CD4-positive, CD25-positive, alpha-beta regulatory T cell (primary cell): ENCODE measurements around the gene TPP2. TPM values are rescaled to one million over a fixed set of nuclear protein-coding genes. Genes with fewer than 3 reads are reported as not detected.

Source experiments
- ATAC-seq, 2 donors: fragments of 150-1000 bp; cut with Tn5 transposase; one replicate each; pipeline ENCODE4 v1.10.0; 2021; ENCODE audit warnings: low read depth in 2 of 2, moderate number of reproducible peaks in 2 of 2, moderate library complexity in 1 of 2
- DNase-seq, 3 donors: peaks; one replicate each; pipeline versions ENCODE4 v3.0.0 to v3.0.0-alpha.2; 2012 to 2022; ENCODE audit warnings: mixed read lengths in 1 of 3
- H3K27ac ChIP-seq: one replicate; pipeline ENCODE4 v1.7.0; 2013; ENCODE audit warnings: mild to moderate bottlenecking, low read length; ENCODE audit not compliant: insufficient read depth, poor library complexity, severe bottlenecking
- H3K27me3 ChIP-seq: one replicate; pipeline ENCODE4 v1.7.0; 2013; ENCODE audit warnings: low read length; ENCODE audit not compliant: control insufficient read depth, insufficient read depth
- H3K36me3 ChIP-seq: one replicate; pipeline ENCODE4 v1.7.0; 2013; ENCODE audit warnings: mild to moderate bottlenecking, low read length, moderate library complexity; ENCODE audit not compliant: control insufficient read depth, insufficient read depth
- H3K4me1 ChIP-seq: 2 replicates; pipeline ENCODE4 v1.7.0; 2013; ENCODE audit warnings: mild to moderate bottlenecking, low read length; ENCODE audit not compliant: insufficient read depth, control insufficient read depth, poor library complexity, severe bottlenecking
- H3K4me3 ChIP-seq: one replicate; pipeline ENCODE4 v1.7.0; 2013; ENCODE audit warnings: low read depth, mild to moderate bottlenecking, low read length, moderate library complexity
- H3K9me3 ChIP-seq, 2 experiments: 1 replicate in 1 of 2; 2 replicates in 1 of 2; pipeline ENCODE4 v1.7.0; 2013; ENCODE audit warnings: low read length in 2 of 2, mild to moderate bottlenecking in 1 of 2, moderate library complexity in 1 of 2; ENCODE audit not compliant: control insufficient read depth in 2 of 2
- H3K27ac Mint-ChIP-seq, 3 donors: one replicate each; pipeline ENCODE4 v1.8.0; 2020 to 2022; ENCODE audit warnings: mild to moderate bottlenecking in 3 of 3, mixed read lengths in 3 of 3, moderate library complexity in 2 of 3
- H3K27me3 Mint-ChIP-seq: one replicate; pipeline ENCODE4 v1.8.0; 2022; ENCODE audit warnings: mild to moderate bottlenecking, mixed read lengths
- H3K36me3 Mint-ChIP-seq: one replicate; pipeline ENCODE4 v1.8.0; 2020; ENCODE audit warnings: mixed read lengths
- H3K4me1 Mint-ChIP-seq, 4 donors: one replicate each; pipeline ENCODE4 v1.8.0; 2020 to 2022; ENCODE audit warnings: mixed read lengths in 4 of 4, mild to moderate bottlenecking in 1 of 4
- H3K4me3 Mint-ChIP-seq, 4 donors: one replicate each; pipeline ENCODE4 v1.8.0; 2020 to 2022; ENCODE audit warnings: mild to moderate bottlenecking in 4 of 4, mixed read lengths in 4 of 4, moderate library complexity in 3 of 4
- H3K9me3 Mint-ChIP-seq, 7 donors: one replicate each; pipeline ENCODE4 v1.8.0; 2020 to 2022; ENCODE audit warnings: mixed read lengths in 7 of 7, mild to moderate bottlenecking in 3 of 7, moderate library complexity in 2 of 7
- polyA plus RNA-seq, 4 donors: library from polyadenylated mRNA; unstranded; fragments of 300-500 nt; fragmentation: Illumina TruSeq; gene quantifications; one replicate each; pipeline ENCODE4 v1.2.3, GENCODE V29; 2021
- total RNA-seq: library from RNA; stranded (reverse); gene quantifications from one replicate; pipeline ENCODE4 v1.2.3, GENCODE V29; 2022

The TPP2 gene
- total and polyA plus RNA-seq, 5 donors from 2014 or later, result 59.1 to 128 (median 72.8) TPM

- Histone ChIP-seq H3K4me1 (no peaks in the 10 kb centered on the region), H3K9me3 (no peaks in the 10 kb centered on the region), H3K27me3 (peaks cover 17% of the 10 kb centered on the region), H3K27ac (no peak overlapping the region), H3K36me3 (no peaks in the 10 kb centered on the region), H3K4me3 (no peak overlapping the region)
- peaks cover 17% of the 10 kb centered on the region for H3K27me3 Mint-ChIP-seq
- ATAC-seq (no peak), DNase-seq (no peak)
- no peaks in the 10 kb centered on the region for H3K36me3 Mint-ChIP-seq
- no peaks in the 10 kb centered on the region for H3K4me1 Mint-ChIP-seq
- peaks cover 0 to 9% (median 1%) of the 10 kb centered on the region in 7 donors for H3K9me3 Mint-ChIP-seq
- H3K4me3 Mint-ChIP-seq, result no peak overlapping the region
- no peak overlapping the region for H3K27ac Mint-ChIP-seq
These were observed 99.7 kb downstream of the TPP2 start for GRCh38 chr13:102696465-102696864.

DNA sequence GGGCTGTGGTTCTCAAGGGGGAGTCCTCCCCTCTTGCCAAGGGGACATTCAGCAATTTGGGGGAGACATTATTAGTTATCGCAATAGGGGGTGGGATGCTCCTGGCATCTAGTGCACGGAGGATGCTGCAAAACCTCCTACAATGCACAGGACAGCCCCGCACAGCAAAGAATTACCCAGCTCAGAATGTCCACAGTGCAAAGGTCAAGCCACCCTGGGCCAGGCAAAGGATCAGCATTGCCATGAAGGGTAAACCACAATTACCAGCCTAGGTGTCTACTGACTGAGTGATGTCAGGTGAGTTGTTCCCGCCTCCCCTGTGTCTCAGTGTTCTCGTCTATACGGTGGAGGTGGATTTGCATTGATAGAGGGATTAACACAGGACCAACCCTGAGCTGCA, 100.5 kb downstream of the TPP2 start:
- no peak overlapping the region for H3K4me3 Mint-ChIP-seq

DNA sequence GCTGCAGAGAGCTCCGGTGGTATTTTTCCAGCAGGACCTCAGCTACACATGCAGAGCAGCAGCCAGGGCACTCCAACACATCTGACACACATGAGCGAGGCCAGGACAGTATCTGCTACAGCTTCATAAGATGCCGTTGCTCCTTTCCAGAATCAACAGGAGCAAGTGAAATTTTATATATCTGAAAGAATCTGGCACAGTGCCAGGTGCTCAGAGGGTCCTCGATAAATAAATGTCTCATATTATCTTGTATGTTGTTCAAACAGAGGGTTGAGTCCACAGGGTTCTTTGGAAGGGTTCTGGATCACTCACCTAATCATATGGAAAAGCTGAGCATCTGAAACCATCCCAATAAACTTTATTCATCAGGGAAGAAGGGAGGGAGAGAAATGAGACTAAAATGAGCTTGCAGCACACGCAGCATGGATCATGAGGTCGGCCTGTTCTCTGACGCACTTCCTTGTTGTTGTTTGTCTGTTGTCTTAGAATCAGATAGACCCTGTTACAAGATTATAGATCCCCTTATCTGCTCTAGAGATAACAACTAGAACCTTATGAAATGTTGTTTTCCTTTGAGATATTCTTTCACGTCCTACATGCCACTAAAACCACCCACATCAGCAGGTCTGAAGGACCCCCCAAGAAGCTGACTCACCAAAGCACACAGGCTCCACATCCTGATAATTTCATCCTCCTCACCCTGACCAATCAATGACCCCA, 101.3 kb downstream of the TPP2 start:
- Mint-ChIP-seq H3K27ac (no peak overlapping the region), H3K4me3 (no peak overlapping the region), H3K4me1 (no peaks in the 10 kb centered on the region), H3K27me3 (peaks cover 10% of the 10 kb centered on the region), H3K36me3 (no peaks in the 10 kb centered on the region), H3K9me3 (peaks cover 0 to 9% (median 1%) of the 10 kb centered on the region in 7 donors)
- Histone ChIP-seq H3K27ac (no peak overlapping the region), H3K4me3 (no peak overlapping the region), H3K9me3 (no peaks in the 10 kb centered on the region), H3K4me1 (no peaks in the 10 kb centered on the region), H3K36me3 (no peaks in the 10 kb centered on the region), H3K27me3 (peaks cover 13% of the 10 kb centered on the region)
- no peak for DNase-seq
- ATAC-seq, result no peak

More for the DNA sequence above, 100.5 kb downstream of the TPP2 start:
- H3K4me1 Mint-ChIP-seq, result no peaks in the 10 kb centered on the region
- no peak overlapping the region for H3K27ac Mint-ChIP-seq
- H3K4me1 ChIP-seq, result no peaks in the 10 kb centered on the region
- H3K36me3 Mint-ChIP-seq, result no peaks in the 10 kb centered on the region
- no peak overlapping the region for H3K4me3 ChIP-seq
- no peak overlapping the region for H3K27ac ChIP-seq
- DNase-seq, result no peak
- H3K36me3 ChIP-seq, result no peaks in the 10 kb centered on the region
- H3K9me3 Mint-ChIP-seq, result peaks cover 0 to 9% (median 1%) of the 10 kb centered on the region in 7 donors
- peaks cover 17% of the 10 kb centered on the region for H3K27me3 ChIP-seq
- no peak for ATAC-seq
- H3K27me3 Mint-ChIP-seq, result peaks cover 10% of the 10 kb centered on the region
- no peaks in the 10 kb centered on the region for H3K9me3 ChIP-seq

DNA sequence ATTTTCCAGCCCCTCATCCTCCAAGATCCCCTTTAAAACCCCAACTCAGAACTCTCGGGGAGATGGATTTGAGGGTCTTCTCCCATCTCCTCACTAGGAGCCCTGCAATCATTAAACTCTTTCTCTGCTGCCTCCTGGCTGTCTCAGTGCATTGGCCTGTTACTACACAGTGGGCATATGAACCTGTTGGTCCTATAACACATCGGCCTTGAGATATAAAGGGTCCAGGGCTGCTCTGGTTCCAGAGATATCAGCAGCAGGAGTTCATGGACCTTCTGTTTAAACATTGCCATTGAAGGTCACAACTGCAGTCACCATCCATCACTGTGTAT, 101.8 kb downstream of the TPP2 start:
- no peaks in the 10 kb centered on the region for H3K36me3 ChIP-seq
- peaks cover 12% of the 10 kb centered on the region for H3K27me3 ChIP-seq
- H3K9me3 ChIP-seq, result no peaks in the 10 kb centered on the region
- no peak overlapping the region for H3K27ac ChIP-seq
- peak overlapping the region in 1 of 3 donors; percentile 21 for H3K27ac Mint-ChIP-seq
- no peak overlapping the region for H3K4me3 Mint-ChIP-seq
- H3K4me1 ChIP-seq, result no peaks in the 10 kb centered on the region
- no peaks in the 10 kb centered on the region for H3K36me3 Mint-ChIP-seq
- H3K4me1 Mint-ChIP-seq, result no peaks in the 10 kb centered on the region
- DNase-seq, result no peak
- H3K4me3 ChIP-seq, result no peak overlapping the region
- peaks cover 0 to 9% (median 1%) of the 10 kb centered on the region in 7 donors for H3K9me3 Mint-ChIP-seq
- no peak for ATAC-seq
- peaks cover 10% of the 10 kb centered on the region for H3K27me3 Mint-ChIP-seq

DNA sequence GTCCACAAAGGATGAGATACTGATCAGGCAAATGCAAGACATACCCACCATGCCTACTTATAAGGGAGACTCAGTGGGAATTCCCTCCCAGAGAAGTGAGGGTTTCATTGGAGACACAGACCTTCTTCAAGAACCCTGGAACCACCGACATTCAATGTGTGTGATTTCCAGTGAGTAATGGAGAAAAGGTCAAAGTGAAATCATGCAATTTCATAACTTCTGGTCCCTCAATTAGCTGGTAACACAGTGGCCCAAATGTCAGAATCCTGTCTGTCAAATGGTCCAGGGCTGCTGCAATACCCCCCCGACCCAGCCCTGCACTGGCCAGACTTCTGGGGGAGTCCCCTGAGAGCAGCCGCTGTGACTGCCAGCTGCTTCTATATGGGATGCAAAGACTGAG, 102.7 kb downstream of the TPP2 start:
- no peak overlapping the region for H3K4me3 Mint-ChIP-seq
- ATAC-seq (no peak), DNase-seq (no peak)
- no peaks in the 10 kb centered on the region for H3K36me3 Mint-ChIP-seq
- Histone ChIP-seq H3K36me3 (no peaks in the 10 kb centered on the region), H3K27ac (no peak overlapping the region), H3K9me3 (no peaks in the 10 kb centered on the region), H3K4me3 (no peak overlapping the region), H3K4me1 (no peaks in the 10 kb centered on the region), H3K27me3 (peaks cover 10% of the 10 kb centered on the region)
- no peaks in the 10 kb centered on the region for H3K4me1 Mint-ChIP-seq
- H3K9me3 Mint-ChIP-seq, result peaks cover 0 to 9% (median 1%) of the 10 kb centered on the region in 7 donors
- H3K27me3 Mint-ChIP-seq, result peaks cover 16% of the 10 kb centered on the region
- H3K27ac Mint-ChIP-seq, result no peak overlapping the region

GRCh38 chr13:102700088-102701031, 103.6 kb downstream of the TPP2 start:
- no peak for DNase-seq
- no peak for ATAC-seq
- no peaks in the 10 kb centered on the region for H3K9me3 ChIP-seq
- no peaks in the 10 kb centered on the region for H3K4me1 ChIP-seq
- Mint-ChIP-seq H3K4me1 (no peaks in the 10 kb centered on the region), H3K27ac (no peak overlapping the region), H3K9me3 (peaks cover 0 to 9% (median 1%) of the 10 kb centered on the region in 7 donors), H3K4me3 (no peak overlapping the region), H3K27me3 (peaks cover 12% of the 10 kb centered on the region), H3K36me3 (no peaks in the 10 kb centered on the region)
- H3K4me3 ChIP-seq, result no peak overlapping the region
- H3K27ac ChIP-seq, result no peak overlapping the region
- peaks cover 12% of the 10 kb centered on the region for H3K27me3 ChIP-seq
- no peaks in the 10 kb centered on the region for H3K36me3 ChIP-seq

GRCh38 chr13:102701331-102701730, 104.5 kb downstream of the TPP2 start:
- Mint-ChIP-seq H3K36me3 (no peaks in the 10 kb centered on the region), H3K27ac (no peak overlapping the region), H3K4me3 (no peak overlapping the region), H3K4me1 (no peaks in the 10 kb centered on the region), H3K9me3 (peaks cover 0 to 9% (median 0%) of the 10 kb centered on the region in 7 donors), H3K27me3 (peaks cover 12% of the 10 kb centered on the region)
- no peaks in the 10 kb centered on the region for H3K36me3 ChIP-seq
- no peak overlapping the region for H3K27ac ChIP-seq
- no peaks in the 10 kb centered on the region for H3K9me3 ChIP-seq
- no peak overlapping the region for H3K4me3 ChIP-seq
- peaks cover 14% of the 10 kb centered on the region for H3K27me3 ChIP-seq
- ATAC-seq (no peak), DNase-seq (no peak)
- H3K4me1 ChIP-seq, result no peaks in the 10 kb centered on the region
